K562 (cell line): ENCODE measurements around the gene AFF1. TPM values are rescaled to one million over a fixed set of nuclear protein-coding genes. Genes with fewer than 3 reads are reported as not detected.

Source experiments
- ATAC-seq: fragments of 200-7000 bp; cut with Tn5 transposase; 3 replicates; pipeline ENCODE4 v1.9.1; 2020; ENCODE audit warnings: moderate library complexity
- BruUV-seq: library from RNA; stranded (reverse); fragments of 400-500 nt; replicated peaks from 2 replicates; lab custom pipeline; 2021; lab: Mats Ljungman, UMichigan
- CTCF ChIA-PET: fragments of 300-600 bp; formaldehyde crosslinking; extraction: SDS; loops from one replicate; lab custom pipeline; 2021; ENCODE audit warnings: low intra/inter-chr PET ratio; lab: Yijun Ruan, JAX
- POLR2A ChIA-PET: fragments of 300-600, 350-650 bp; sonication (Branson Sonifier 250); formaldehyde crosslinking; extraction: SDS; loops from one replicate; lab custom pipeline; 2021; ENCODE audit warnings: antibody characterized with exemption, inconsistent platforms; lab: Yijun Ruan, JAX
- DNase-seq, 4 experiments: peaks; one replicate each; pipeline versions ENCODE4 v3.0.0 to v3.0.0-alpha.2; 2011 to 2018; ENCODE audit warnings: low spot score in 3 of 4, mixed read lengths in 3 of 4; ENCODE audit errors: extremely low read depth in 1 of 4
- FAIRE-seq: peaks from 2 replicates; lab custom pipeline; 2011; peaks lifted over from hg19 to GRCh38; lab: Jason Lieb, UNC
- H2AFZ ChIP-seq: 2 replicates; pipeline ENCODE4 v1.6.0; 2011; ENCODE audit warnings: low read depth, low read length, control low read depth, inconsistent platforms
- H3K27ac ChIP-seq: fragments of 200-600 bp; 3 replicates; pipeline ENCODE4 v1.8.0; 2011; ENCODE audit warnings: low read depth, mild to moderate bottlenecking, control low read depth, inconsistent platforms, low read length, moderate library complexity, mixed read lengths; ENCODE audit errors: extremely low read depth
- H3K27me3 ChIP-seq, 2 experiments: fragments of 300-600 bp in 1 of 2; 2 replicates in 1 of 2; 3 replicates in 1 of 2; pipeline versions ENCODE4 v1.6.0 to v1.8.0; 2011; ENCODE audit warnings: inconsistent platforms in 2 of 2, low read length in 2 of 2, mild to moderate bottlenecking in 1 of 2, mixed read lengths in 1 of 2, moderate library complexity in 1 of 2; ENCODE audit not compliant: control insufficient read depth in 2 of 2, insufficient read depth in 2 of 2
- H3K36me3 ChIP-seq: fragments of 300-600 bp; 3 replicates; pipeline ENCODE4 v1.8.0; 2011; ENCODE audit warnings: mild to moderate bottlenecking, low read length, inconsistent platforms; ENCODE audit not compliant: control insufficient read depth, insufficient read depth
- H3K4me1 ChIP-seq, 2 experiments: fragments of 200-600 bp in 1 of 2; replicated peaks in 1 of 2; 2 replicates in 1 of 2; 3 replicates in 1 of 2; pipeline versions ENCODE4 v1.5.1 to v1.8.0; 2011; ENCODE audit warnings: inconsistent platforms in 2 of 2, low read length in 2 of 2, mild to moderate bottlenecking in 1 of 2, mixed read lengths in 1 of 2, moderate library complexity in 1 of 2; ENCODE audit not compliant: control insufficient read depth in 2 of 2, insufficient read depth in 2 of 2
- H3K4me2 ChIP-seq: 2 replicates; pipeline ENCODE4 v1.6.1; 2011; ENCODE audit warnings: low read length, control low read depth, inconsistent platforms, mixed read lengths; ENCODE audit not compliant: insufficient read depth
- H3K4me3 ChIP-seq: fragments of 200-600 bp; sonication (generic), shearing (Covaris generic); 2 replicates; pipeline ENCODE4 v1.5.1; 2016; ENCODE audit warnings: control low read depth, inconsistent platforms
- H3K79me2 ChIP-seq: fragments of 200-600 bp; 3 replicates; pipeline ENCODE4 v1.8.0; 2011; ENCODE audit warnings: low read length, inconsistent platforms; ENCODE audit not compliant: control insufficient read depth, insufficient read depth
- H3K9ac ChIP-seq, 2 experiments: 2 replicates each; pipeline versions ENCODE4 v1.6.0 to v1.6.1; 2011; ENCODE audit warnings: low read depth in 2 of 2, low read length in 2 of 2, control low read depth in 1 of 2, inconsistent platforms in 1 of 2, mild to moderate bottlenecking in 1 of 2, mixed read lengths in 1 of 2; ENCODE audit not compliant: insufficient read depth in 1 of 2
- H3K9me1 ChIP-seq: one replicate; pipeline ENCODE4 v1.6.0; 2011; ENCODE audit warnings: inconsistent platforms, mild to moderate bottlenecking, low read length, moderate library complexity; ENCODE audit not compliant: control insufficient read depth, insufficient read depth
- H3K9me3 ChIP-seq: replicated peaks from 2 replicates; pipeline ENCODE4 v1.5.1; 2011; ENCODE audit warnings: low read depth, low read length, inconsistent platforms; ENCODE audit not compliant: control insufficient read depth, insufficient read depth
- H4K20me1 ChIP-seq: replicated peaks from 2 replicates; pipeline ENCODE4 v1.6.1; 2011; ENCODE audit warnings: low read length, inconsistent platforms, mixed read lengths; ENCODE audit not compliant: control insufficient read depth, insufficient read depth
- CEBPG ChIP-seq, 3 experiments: fragments of 200-800 bp in 1 of 3; sonication (Bioruptor generic) in 1 of 3; sonication (generic) in 1 of 3; formaldehyde crosslinking in 1 of 3; IDR thresholded peaks in 2 of 3; conservative IDR thresholded peaks in 1 of 3; 2 replicates each; pipeline versions ENCODE4 v1.6.1 to v1.8.0; 2016 to 2022; ENCODE audit warnings: missing compliant biosample characterization in 2 of 3, missing genetic modification characterization in 2 of 3, mild to moderate bottlenecking in 1 of 3, missing genetic modification reagents in 1 of 3
- MITF ChIP-seq: IDR thresholded peaks from 2 replicates; pipeline ENCODE4 v1.6.1; 2014; ENCODE audit warnings: antibody characterized with exemption
- ZNF175 ChIP-seq: fragments of 200-800 bp; sonication (Bioruptor generic); IDR thresholded peaks from 2 replicates; pipeline ENCODE4 v1.6.1; 2016; ENCODE audit warnings: low read depth, mild to moderate bottlenecking, missing genetic modification characterization, missing compliant biosample characterization
- WGBS: fragments of 100-300 bp; shearing (Covaris generic); methylation state at CpG from one replicate; pipeline ENCODE4 v1.1.6; 2016; ENCODE audit warnings: low coverage, mixed read lengths; ENCODE audit not compliant: insufficient coverage; ENCODE audit errors: missing lambda C conversion rate; 5-methylcytosine and 5-hydroxymethylcytosine counted together
- in situ Hi-C: fragments of 300-500 bp; cut with MboI; formaldehyde crosslinking; loops from 4 replicates; pipeline ENCODE4 v1.15.0; 2018; ENCODE audit warnings: inconsistent platforms, mixed read lengths
- intact Hi-C: fragments of 100-400 bp; cut with micrococcal nuclease; formaldehyde crosslinking; loops from 2 replicates; pipeline ENCODE4 v1.14.2; 2022
- polyA plus RNA-seq, 8 experiments: library from polyadenylated mRNA; depleted of rRNA in 4 of 8; stranded (reverse) in 5 of 8; unstranded in 3 of 8; fragments of >200 nt; fragmentation: Nextera tagmentation in 2 of 8; fragmentation: Illumina TruSeq in 1 of 8; extraction: Ambion mirVana in 2 of 8; extraction: Trizol in 1 of 8; gene quantifications; 2 replicates each; pipeline versions ENCODE4 v1.2.1 to v1.2.3, GENCODE V29; 2011 to 2014; ENCODE audit warnings: inconsistent platforms in 1 of 8, missing spikeins in 1 of 8
- total RNA-seq, 7 experiments: library from RNA; depleted of rRNA in 6 of 7; stranded (reverse); fragments of >200 nt in 6 of 7; fragmentation: Illumina TruSeq in 2 of 7; extraction: Trizol in 2 of 7; gene quantifications; 2 replicates each; pipeline versions ENCODE4 v1.2.1 to v1.2.3, GENCODE V29; 2011 to 2021; ENCODE audit warnings: low replicate concordance in 1 of 7

Gene AFF1
- total and polyA plus RNA-seq, 9 of the 15 experiments (the other 6 are each of a cell fraction or from before 2014, with no cell fraction given) = 4.1 to 47.5 (median 17.2) TPM

- ATAC-seq (no peak), FAIRE-seq (no peak), DNase-seq (no peak)
- intact Hi-C loops (loop anchor here (1.0 kb wide), 4 partner anchors 13 to 314 kb away; no protein-coding TSS in a partner anchor), in situ Hi-C loops (no loop called here)
- TF ChIP-seq ZNF175 (CRISPR knock-in tag) = 0 out of 2 replicates have a peak, but pooled peaks have one; percentile 30
- TF ChIP-seq CEBPG (CRISPR knock-in tag; IDR thresholded peaks at IDR 0.05) = no peak
- TF ChIP-seq CEBPG (tag; conservative IDR thresholded peaks at IDR 0.05 in 1 of 2, IDR thresholded peaks at IDR 0.05 in 1 of 2) = peak in 1 of 2 experiments; percentile 16; a peak in 1 of 4 replicates
- TF ChIP-seq MITF = no peak
- Histone ChIP-seq H3K9ac (no peak overlapping the region), H3K4me2 (no peak overlapping the region), H2AFZ (no peak overlapping the region), H3K27me3 (no peaks in the 10 kb centered on the region), H3K9me3 (no peaks in the 10 kb centered on the region), H4K20me1 (no peaks in the 10 kb centered on the region), H3K4me3 (no peak overlapping the region), H3K36me3 (no peaks in the 10 kb centered on the region), H3K4me1 (peaks cover 10 to 17% of the 10 kb centered on the region in 2 experiments; a peak in 4 of 5 replicates), H3K79me2 (no peaks in the 10 kb centered on the region), H3K9me1 (no peaks in the 10 kb centered on the region), H3K27ac (no peak overlapping the region)
- BruUV-seq = no TSS peak
- POLR2A ChIA-PET = interaction anchor here (0.9 to 1.6 kb wide), 5 partner anchors 11 to 172 kb away, joined by 3 to 11 read pairs (median 4); partner anchors contain the start of gene AFF1
- CTCF ChIA-PET = interaction anchor here (0.7 to 2.3 kb wide), 3 partner anchors 171 to 313 kb away, joined by 4 to 9 read pairs (median 6); no protein-coding TSS in a partner anchor
- WGBS = 100% methylated on average over 1 of the region's 1 CpG
Measured at GRCh38 chr4:86921608-86922252, 13.1 kb upstream of the AFF1 start.
